NCI-H146 treated with DMSO at 0.1 percent for 48 hours (cell line): ENCODE measurements around the gene PAQR6.

Source experiments
- DNase-seq: peaks from one replicate; lab custom pipeline; 2025; ENCODE audit not compliant: unreplicated experiment; lab: John Stamatoyannopoulos, UW

The PAQR6 gene

GRCh38 chr1:156198831-156199349 lies 49.0 kb downstream of the PAQR6 start:
- no peak for DNase-seq

GRCh38 chr1:156196445-156196844 lies 51.4 kb downstream of the PAQR6 start:
- DNase-seq: no peak

- DNase-seq: no peak
Observed at GRCh38 chr1:156195853-156196252, 52.0 kb downstream of the PAQR6 start.

- DNase-seq: peak; percentile 3
Observed at GRCh38 chr1:156194300-156194652, 53.6 kb downstream of the PAQR6 start.

GRCh38 chr1:156193488-156194299 lies 54.2 kb downstream of the PAQR6 start, which contains the start of gene SLC25A44:
Gene SLC25A44, plus strand, starts transcription at chr1:156194104. Its CDS starts 5,744 bp downstream, at chr1:156199848.
- DNase-seq: peak; percentile 98
